ENCODE measurements around the gene XAF1.
"Not testable (repeated sequence)": the region's sequence is repeated elsewhere in the genome, so short reads cannot be mapped to it uniquely, and the experiment has no call there.

The XAF1 gene

GRCh38 chr17:6753546-6753945 lies 2.3 kb upstream of the XAF1 start:
- DNase-seq (ENCODE audit: low read depth) = no peak

- DNase-seq (ENCODE audit: low read depth) = peak; percentile 35
Observed at GRCh38 chr17:6755281-6755680, 565 bp upstream of the XAF1 start.

GRCh38 chr17:6756425-6757031 lies 682 bp downstream of the XAF1 start:
- DNase-seq (ENCODE audit: low read depth) = no peak

GRCh38 chr17:6757747-6758146 lies 1.9 kb downstream of the XAF1 start:
- DNase-seq (ENCODE audit: low read depth) = no peak

GRCh38 chr17:6761779-6762178 lies 5.9 kb downstream of the XAF1 start:
- DNase-seq (ENCODE audit: low read depth) = no peak

GRCh38 chr17:6768447-6768846 lies 12.6 kb downstream of the XAF1 start:
- DNase-seq (ENCODE audit: low read depth) = no peak

GRCh38 chr17:6772016-6772415 lies 16.2 kb downstream of the XAF1 start:
- DNase-seq (ENCODE audit: low read depth) = no peak

- not testable (repeated sequence) for DNase-seq (ENCODE audit: low read depth)
Observed at GRCh38 chr17:6774906-6775305, 19.1 kb downstream of the XAF1 start.

- no peak for DNase-seq (ENCODE audit: low read depth)
Observed at GRCh38 chr17:6775871-6776405, 20.1 kb downstream of the XAF1 start, which contains the start of gene FBXO39. FBXO39 (plus strand) TSS chr17:6776215; CDS start chr17:6779869, 3,654 bp downstream.

GRCh38 chr17:6779411-6779810 lies 23.6 kb downstream of the XAF1 start:
- DNase-seq (ENCODE audit: low read depth) = no peak

- DNase-seq (ENCODE audit: low read depth) = no peak
Observed at GRCh38 chr17:6780001-6780400, 24.2 kb downstream of the XAF1 start.

- no peak for DNase-seq (ENCODE audit: low read depth)
Observed at GRCh38 chr17:6780886-6781285, 25.0 kb downstream of the XAF1 start.

- no peak for DNase-seq (ENCODE audit: low read depth)
Observed at GRCh38 chr17:6782244-6782643, 26.4 kb downstream of the XAF1 start.

- DNase-seq (ENCODE audit: low read depth) = peak; percentile 29
Observed at GRCh38 chr17:6786618-6787017, 30.8 kb downstream of the XAF1 start.

- DNase-seq (ENCODE audit: low read depth) = no peak
Observed at GRCh38 chr17:6787081-6787693, 31.3 kb downstream of the XAF1 start.

GRCh38 chr17:6789146-6789545 lies 33.3 kb downstream of the XAF1 start:
- no peak for DNase-seq (ENCODE audit: low read depth)

- no peak for DNase-seq (ENCODE audit: low read depth)
Observed at GRCh38 chr17:6793748-6794493, 38.1 kb downstream of the XAF1 start.

GRCh38 chr17:6796017-6796886 lies 40.4 kb downstream of the XAF1 start:
- no peak for DNase-seq (ENCODE audit: low read depth)

GRCh38 chr17:6796887-6797490 lies 41.1 kb downstream of the XAF1 start:
- DNase-seq (ENCODE audit: low read depth) = no peak

GRCh38 chr17:6797718-6798351 lies 42.0 kb downstream of the XAF1 start:
- DNase-seq (ENCODE audit: low read depth) = peak; percentile 31

GRCh38 chr17:6799738-6800137 lies 43.9 kb downstream of the XAF1 start:
- no peak for DNase-seq (ENCODE audit: low read depth)
